Activated gamma-delta T cell (primary cell): ENCODE results near the gene FASTKD1.

Source experiments
- DNase-seq: peaks from one replicate; lab custom pipeline; 2025; lab: John Stamatoyannopoulos, UW

Gene FASTKD1

DNA sequence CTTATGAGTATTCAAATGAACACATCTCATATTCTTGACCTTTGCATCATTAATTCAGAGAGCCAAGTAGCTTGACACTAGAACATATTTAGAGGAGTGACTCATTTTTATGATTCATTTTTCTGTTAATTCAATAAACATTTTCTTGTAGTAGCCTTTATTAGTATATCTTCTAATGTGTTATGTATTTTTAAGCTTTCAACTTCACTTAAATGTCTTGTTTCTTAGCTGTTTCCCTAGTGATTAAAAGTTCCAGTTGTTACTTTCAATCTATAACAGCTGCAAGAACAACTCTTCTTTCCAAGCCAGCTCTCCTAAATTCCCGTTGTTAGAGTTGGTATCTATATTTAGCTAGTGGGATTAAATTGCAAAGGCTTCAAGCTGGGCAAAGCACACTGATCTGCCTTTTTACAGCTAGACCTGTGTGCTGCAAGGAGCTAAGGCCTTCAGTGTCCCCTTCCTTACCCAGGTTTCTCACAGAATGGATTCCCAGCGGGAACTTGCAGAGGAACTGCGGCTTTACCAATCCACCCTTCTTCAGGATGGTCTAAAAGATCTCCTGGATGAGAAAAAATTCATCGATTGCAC lies 64.3 kb downstream of the FASTKD1 start, which contains the start of gene KLHL41:
TSS of gene KLHL41 (plus strand) at position 405 of the 588 bp plus-strand sequence. CDS start at position 482, 77 bp downstream.
- no peak for DNase-seq

DNA sequence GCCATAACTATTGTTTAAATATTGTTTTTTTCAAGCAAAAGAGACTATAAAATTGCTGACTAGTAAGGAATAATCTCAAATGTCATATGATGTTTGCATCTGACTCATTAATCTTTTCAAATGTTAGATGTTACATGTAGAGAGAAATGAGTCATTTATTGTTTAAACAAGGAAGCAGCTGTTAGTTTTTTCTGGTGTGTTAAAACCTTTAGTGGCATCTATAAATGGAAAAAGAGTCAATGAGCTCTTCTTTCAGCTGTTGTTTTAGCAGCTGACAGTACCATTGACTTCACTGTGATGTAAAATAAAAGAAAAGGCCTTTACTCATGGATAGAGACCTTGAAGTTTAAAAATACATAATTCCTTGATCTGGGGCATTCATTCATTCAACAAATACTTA lies 66.0 kb downstream of the FASTKD1 start:
- DNase-seq, result no peak

DNA sequence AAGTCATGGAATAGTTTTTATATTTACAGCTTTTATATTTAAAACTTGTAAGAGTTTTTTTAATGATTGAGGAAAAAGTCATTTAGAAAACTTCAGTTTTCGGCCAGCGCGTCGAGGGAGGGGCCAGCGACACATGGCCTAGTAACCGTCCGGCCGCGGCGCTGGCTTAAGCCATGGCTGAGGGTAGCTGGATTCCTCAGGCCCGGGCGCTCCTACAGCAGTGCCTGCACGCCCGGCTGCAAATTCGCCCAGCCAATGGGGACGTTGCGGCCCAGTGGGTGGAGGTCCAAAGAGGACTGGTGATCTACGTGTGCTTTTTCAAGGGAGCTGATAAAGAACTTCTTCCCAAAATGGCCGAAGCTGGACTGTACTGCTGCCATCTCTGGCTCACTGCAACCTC lies 69.0 kb downstream of the FASTKD1 start:
- DNase-seq, result no peak

DNA sequence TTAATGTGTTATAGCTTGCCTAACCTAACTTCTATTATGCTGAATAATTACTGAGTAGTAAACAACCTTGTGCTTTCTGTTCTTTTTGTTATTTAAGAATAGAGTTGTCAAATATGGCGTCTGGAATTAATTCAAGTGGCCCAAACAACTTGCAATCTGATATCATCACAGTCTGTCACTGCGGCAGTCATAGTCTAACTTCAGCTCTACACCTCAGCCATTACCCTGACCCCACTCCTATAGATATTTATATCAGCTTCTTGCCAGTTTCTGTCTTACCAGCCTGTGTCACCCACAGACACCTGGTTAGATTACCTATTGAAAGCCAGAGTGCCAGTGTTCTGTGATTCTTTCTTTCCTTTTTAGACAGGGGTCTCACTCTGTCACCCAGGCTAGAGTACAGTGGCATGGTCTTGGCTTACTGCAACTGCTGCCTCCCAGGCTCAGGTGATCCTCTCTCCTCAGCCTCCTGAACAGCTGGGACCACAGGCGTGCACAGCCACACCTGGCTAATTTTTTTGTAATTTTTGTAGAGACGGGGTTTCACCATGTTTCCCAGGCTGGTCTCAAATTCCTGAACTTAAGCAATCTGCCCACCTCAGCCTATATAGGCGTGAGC lies 78.2 kb downstream of the FASTKD1 start:
- DNase-seq, result no peak

DNA sequence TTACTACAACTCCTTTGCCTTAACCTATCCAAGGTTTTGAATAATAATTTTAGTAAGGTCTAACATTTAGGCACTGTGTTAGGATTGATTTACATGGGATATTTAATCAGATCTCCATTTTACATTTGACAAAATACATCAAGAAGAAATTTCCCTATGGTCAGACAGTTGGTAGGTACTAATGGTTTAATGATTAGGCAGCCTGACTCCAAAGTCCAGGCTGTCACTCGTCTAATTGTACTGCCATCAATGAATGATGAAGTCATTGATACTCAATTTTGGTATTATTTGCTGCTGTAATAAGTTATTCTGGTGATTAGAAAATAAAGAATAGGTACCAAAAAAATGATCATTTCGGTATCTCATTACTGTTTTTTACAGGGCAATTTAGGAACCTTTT lies 80.3 kb downstream of the FASTKD1 start:
- no peak for DNase-seq

DNA sequence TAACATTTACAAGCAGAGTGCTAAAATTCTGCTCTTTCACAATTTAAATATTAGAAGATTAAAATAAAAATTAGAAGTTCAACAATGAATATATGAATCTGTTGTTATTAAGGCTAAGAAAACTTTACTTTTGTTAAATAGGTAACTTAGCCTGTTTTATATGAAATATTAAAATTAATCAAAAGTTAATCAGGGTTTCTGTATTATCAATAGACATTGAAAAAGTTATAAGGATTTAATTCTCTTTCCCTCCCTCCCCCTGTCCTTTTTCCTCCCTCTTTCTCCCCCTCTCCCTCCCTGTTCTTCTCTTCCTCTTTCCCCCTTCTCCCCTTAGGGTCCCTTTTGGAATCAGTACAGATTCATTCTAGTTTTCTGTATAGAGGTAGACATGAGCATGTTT lies 82.3 kb downstream of the FASTKD1 start:
- no peak for DNase-seq

DNA sequence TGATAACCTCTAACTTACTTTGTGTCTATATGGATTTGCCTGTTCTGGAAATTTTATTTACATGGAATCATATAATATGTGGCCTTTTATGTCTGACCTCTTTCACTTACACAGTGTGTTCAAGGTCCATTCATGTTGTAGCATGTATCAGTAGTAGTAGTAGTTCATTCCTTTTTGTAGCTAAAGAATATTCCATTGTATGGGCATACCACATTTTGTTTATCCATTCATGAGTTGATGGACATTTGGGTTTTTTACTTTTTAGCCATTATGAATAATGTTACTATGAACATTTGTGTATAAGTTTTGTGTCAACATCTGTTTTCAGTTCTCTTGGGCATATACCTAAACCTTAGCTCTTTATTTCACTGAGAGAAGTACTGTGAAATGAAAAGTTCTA lies 82.8 kb downstream of the FASTKD1 start:
- no peak for DNase-seq

DNA sequence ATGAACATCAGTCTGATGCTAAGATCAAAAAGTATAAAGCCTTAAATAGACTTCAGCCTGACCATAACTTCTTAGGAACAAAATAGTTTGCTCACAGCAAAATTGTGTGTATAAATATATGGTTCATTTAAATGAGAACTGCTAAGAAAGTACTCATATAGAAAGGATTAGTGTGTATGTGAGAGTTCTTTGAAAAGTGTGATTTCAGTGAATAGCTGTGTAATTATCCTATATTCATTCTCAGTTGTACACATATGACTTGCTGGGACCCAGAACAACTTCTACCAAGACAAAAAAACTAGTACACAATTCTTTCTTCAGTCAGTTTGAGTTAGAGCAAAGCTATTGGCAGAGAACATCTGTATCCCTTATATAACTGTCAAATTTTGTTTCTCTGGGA lies 87.2 kb downstream of the FASTKD1 start:
- DNase-seq, result no peak

DNA sequence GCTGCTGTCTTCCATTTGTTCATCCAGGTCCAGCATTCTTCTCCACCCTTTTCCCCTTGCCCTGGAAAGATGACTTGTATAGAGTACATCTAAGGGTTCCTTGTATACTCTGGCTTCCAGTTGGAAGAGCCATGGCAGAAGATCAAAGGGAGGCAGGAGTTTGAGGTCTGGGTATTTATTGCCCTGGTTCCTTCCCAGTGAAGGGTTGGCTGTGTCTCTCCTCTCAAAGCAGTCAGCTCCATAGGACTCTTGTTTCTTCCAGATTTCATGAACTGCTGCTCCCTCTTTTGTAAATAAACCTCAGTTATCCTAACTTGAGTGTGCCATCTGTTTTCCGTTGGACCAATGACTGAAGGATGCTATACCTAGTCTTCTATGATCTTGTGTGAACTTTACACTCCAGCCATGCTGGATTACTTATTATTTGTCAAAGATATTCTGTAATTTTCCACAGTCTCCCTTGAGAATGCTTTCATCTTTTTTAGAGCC lies 88.0 kb downstream of the FASTKD1 start:
- DNase-seq, result no peak

DNA sequence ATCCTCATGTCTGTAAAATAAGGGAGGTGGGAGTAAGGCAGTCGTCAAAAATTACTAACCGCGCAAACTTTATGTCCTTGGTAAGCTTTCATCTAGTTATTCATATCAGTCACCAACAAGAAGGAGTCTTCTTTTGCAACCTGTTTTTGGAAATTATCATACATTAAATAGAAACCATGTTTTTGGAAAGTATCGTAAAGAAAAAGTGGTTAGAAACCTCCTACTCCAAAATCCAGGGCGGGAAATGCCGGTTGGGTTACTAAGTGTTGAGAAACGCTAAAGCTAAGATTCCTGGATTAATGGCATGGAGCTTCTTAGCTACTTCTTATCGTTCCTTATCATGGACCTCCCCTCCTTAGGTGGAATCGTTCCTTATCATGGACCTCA lies 93.6 kb downstream of the FASTKD1 start:
- no peak for DNase-seq
